Right lobe of liver (tissue), 6 donors: ENCODE data around the gene MOAP1. TPM values are rescaled to one million over a fixed set of nuclear protein-coding genes. Genes with fewer than 3 reads are reported as not detected.

Source experiments
- ATAC-seq, 4 donors: fragments of 200-7000 bp; cut with Tn5 transposase; one replicate each; pipeline ENCODE4 v1.9.1; 2020; ENCODE audit warnings: mild to moderate bottlenecking in 4 of 4, moderate library complexity in 4 of 4
- DNase-seq, 3 donors: peaks; one replicate each; pipeline ENCODE4 v3.0.0-alpha.2; 2020
- H3K27ac ChIP-seq, 3 donors: fragments of 200-600 bp; one replicate each; pipeline ENCODE4 v1.8.0; 2022
- H3K27me3 ChIP-seq, 2 donors: fragments of 200-600 bp; one replicate each; pipeline ENCODE4 v1.8.0; 2022
- H3K36me3 ChIP-seq, 4 donors: fragments of 200-600 bp; sonication (generic) in 1 of 4; one replicate each; pipeline versions ENCODE4 v1.5.1 to v1.8.0; 2017 to 2022; ENCODE audit warnings: control low read depth in 1 of 4
- H3K4me1 ChIP-seq, 4 donors: fragments of 200-600 bp; sonication (generic) in 1 of 4; one replicate each; pipeline versions ENCODE4 v1.5.1 to v1.8.0; 2017 to 2022; ENCODE audit warnings: control low read depth in 1 of 4
- H3K4me3 ChIP-seq, 3 donors: fragments of 200-600 bp; one replicate each; pipeline ENCODE4 v1.8.0; 2022
- H3K9me3 ChIP-seq, 4 donors: fragments of 200-600 bp; sonication (generic) in 1 of 4; one replicate each; pipeline versions ENCODE4 v1.5.1 to v1.8.0; 2017 to 2022; ENCODE audit warnings: control low read depth in 1 of 4
- POLR2A ChIP-seq: fragments of 450-650 bp; IDR thresholded peaks from one replicate; pipeline ENCODE4 v1.6.1; 2017; ENCODE audit warnings: antibody characterized with exemption, mild to moderate bottlenecking
- WGBS: methylation state at CpG from one replicate; pipeline ENCODE4 v1.1.6; 2018; ENCODE audit warnings: low coverage, low lambda C conversion rate; ENCODE audit not compliant: insufficient coverage; ENCODE audit errors: missing lambda C conversion rate; 5-methylcytosine and 5-hydroxymethylcytosine counted together
- intact Hi-C, 2 donors: fragments of 100-400 bp; cut with DNase I; formaldehyde crosslinking; loops; one replicate each; pipeline versions ENCODE4 v1.11.2 to v1.14.1; 2022
- total RNA-seq, 6 experiments: library from RNA; depleted of rRNA in 2 of 6; stranded (reverse); fragments of >200 nt in 2 of 6; fragmentation: NEBNext Ultra II Directional in 3 of 6; extraction: Animal tissue kit (Norgen Biotek cat#: 25700) in 3 of 6; gene quantifications; one replicate each; pipeline versions ENCODE4 v1.1.0 to v1.2.4, GENCODE V29; 2016 to 2023
- TF ChIP-seq, protein P1 (sequence below), 4 donors: fragments of 200-600 bp in 3 of 4; fragments of 450-650 bp in 1 of 4; IDR thresholded peaks; one replicate each; pipeline versions ENCODE4 v1.5.1 to v1.8.0; 2016 to 2022; ENCODE audit warnings: antibody characterized with exemption in 4 of 4, mild to moderate bottlenecking in 2 of 4
- donor health status: DM: no; HTN: yes; CAD: no.
- donor health status: DM: no; HTN: no; CAD: no.
- donor health status: DM: no; HTN: no; CAD: no.
- donor health status: DM: no; HTN: yes; CAD: no.
- donor health status: DM: no; HTN: yes; CAD: no.

Gene MOAP1
- total RNA-seq, 6 experiments from 2014 or later, result 9.4 to 13.5 (median 11.3) TPM

DNA sequence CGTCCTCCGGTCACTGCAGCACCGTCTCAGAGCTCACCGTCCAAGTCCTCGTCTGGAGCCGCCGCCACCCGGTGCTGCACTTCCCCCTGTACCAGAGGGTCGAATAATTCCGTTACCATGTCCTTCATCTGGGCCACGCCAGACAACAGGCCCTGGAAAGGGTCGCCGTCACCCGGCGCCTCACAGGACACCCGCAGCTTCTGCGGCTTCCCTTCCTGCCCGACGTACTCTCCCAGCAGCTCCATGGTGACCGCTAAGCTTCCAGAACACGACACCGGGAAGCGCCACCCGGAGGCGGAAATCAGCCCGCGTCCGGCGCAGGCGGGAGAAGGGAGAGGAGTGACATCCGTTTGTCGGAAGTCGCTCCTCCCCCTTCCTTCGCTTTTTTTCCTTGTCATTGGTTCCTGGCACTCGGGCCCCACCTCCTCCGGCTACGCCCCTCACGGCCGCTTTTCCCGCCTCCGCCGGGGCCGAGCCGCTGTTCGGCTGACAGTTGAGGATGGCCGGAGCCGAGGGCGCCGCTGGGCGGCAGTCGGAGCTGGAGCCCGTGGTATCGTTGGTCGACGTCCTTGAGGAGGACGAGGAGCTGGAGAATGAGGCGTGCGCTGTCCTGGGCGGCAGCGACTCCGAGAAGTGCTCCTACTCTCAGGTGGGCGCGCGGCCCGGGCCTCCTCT lies 22.2 kb upstream of the MOAP1 start, which contains the start of the genes GON7 and UBR7:
Gene GON7 (minus strand): TSS at position 273 of the 675 bp plus-strand sequence. CDS start 28 bp downstream, at position 245.
Gene UBR7 (plus strand): TSS at position 464 of the 675 bp plus-strand sequence. CDS start 36 bp downstream, at position 500.
- Histone ChIP-seq H3K4me3 (peak within 1 kb of the TSS; percentile 91 to 99 (median 95)), H3K36me3 (peaks cover 0 to 16% (median 2%) of the 10 kb centered on the region in 4 donors), H3K4me1 (peaks cover 0 to 18% (median 0%) of the 10 kb centered on the region in 4 donors), H3K27ac (peak within 1 kb of the TSS; percentile 30 to 77 (median 56)), H3K27me3 (no peaks in the 10 kb centered on the region), H3K9me3 (no peaks in the 10 kb centered on the region)
- intact Hi-C loops, result no loop called here
- ATAC-seq, result peak; percentile 98 to 99 (median 99)
- 0% methylated on average over 16 of the region's 65 CpGs for WGBS
- peak; percentile 85 for TF ChIP-seq POLR2A
- TF ChIP-seq, protein P1, sequence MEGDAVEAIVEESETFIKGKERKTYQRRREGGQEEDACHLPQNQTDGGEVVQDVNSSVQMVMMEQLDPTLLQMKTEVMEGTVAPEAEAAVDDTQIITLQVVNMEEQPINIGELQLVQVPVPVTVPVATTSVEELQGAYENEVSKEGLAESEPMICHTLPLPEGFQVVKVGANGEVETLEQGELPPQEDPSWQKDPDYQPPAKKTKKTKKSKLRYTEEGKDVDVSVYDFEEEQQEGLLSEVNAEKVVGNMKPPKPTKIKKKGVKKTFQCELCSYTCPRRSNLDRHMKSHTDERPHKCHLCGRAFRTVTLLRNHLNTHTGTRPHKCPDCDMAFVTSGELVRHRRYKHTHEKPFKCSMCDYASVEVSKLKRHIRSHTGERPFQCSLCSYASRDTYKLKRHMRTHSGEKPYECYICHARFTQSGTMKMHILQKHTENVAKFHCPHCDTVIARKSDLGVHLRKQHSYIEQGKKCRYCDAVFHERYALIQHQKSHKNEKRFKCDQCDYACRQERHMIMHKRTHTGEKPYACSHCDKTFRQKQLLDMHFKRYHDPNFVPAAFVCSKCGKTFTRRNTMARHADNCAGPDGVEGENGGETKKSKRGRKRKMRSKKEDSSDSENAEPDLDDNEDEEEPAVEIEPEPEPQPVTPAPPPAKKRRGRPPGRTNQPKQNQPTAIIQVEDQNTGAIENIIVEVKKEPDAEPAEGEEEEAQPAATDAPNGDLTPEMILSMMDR (IDR thresholded peaks at IDR 0.05), result peak; percentile 38 to 59 (median 47)
- DNase-seq, result peak; percentile 94 to 97 (median 96)

DNA sequence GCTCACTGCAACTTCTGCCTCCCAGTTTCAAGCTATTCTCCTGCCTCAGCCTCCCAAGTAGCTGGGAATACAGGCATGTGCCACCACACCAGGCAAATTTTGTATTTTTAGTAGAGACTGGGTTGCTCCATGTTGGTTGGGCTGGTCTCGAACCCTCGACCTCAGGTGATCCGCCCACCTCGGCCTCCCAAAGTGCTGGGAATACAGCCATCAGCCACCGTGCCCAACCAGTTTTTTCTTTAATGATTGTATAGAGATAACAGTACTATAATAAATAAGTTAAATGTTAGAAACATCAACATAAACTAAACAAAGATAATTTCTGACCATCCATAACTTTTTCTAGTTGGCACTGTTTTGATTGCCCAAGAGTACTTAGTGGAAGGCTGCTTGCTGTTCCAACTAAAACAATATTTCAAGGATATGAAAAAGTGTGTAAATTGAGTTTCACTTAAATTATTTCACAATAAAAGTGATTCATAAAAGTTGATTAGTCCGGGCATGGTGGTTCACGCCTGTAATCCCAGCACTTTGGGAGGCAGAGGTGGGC lies 16.5 kb upstream of the MOAP1 start:
- intact Hi-C loops, result no loop called here
- 88% methylated on average over 7 of the region's 7 CpGs for WGBS
- Histone ChIP-seq H3K9me3 (no peaks in the 10 kb centered on the region), H3K4me1 (peaks cover 0 to 5% (median 0%) of the 10 kb centered on the region in 4 donors), H3K27ac (no peak overlapping the region), H3K4me3 (no peak overlapping the region), H3K27me3 (no peaks in the 10 kb centered on the region), H3K36me3 (no peaks in the 10 kb centered on the region)
- DNase-seq (no peak), ATAC-seq (no peak)
- no peak for TF ChIP-seq POLR2A
- TF ChIP-seq, protein P1 (IDR thresholded peaks at IDR 0.05), result no peak

DNA sequence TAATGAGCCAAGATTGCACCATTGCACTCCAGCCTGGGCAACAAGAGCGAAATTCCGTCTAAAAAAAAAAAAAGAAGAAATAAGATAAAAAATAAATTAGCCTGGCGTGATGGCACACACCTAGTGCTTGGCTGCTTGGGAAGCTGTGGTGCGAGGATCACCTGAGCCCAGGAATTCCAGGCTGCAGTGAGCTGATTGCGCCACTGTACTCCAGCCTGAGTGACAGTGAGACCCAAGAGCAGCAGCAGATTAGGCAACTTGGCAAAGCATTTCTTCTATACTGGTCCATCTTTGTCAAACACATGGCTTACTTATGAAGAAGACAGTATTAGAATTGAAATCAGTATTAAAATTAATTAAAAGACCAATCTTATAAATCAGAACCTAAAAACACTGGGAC lies 15.9 kb upstream of the MOAP1 start:
- H3K9me3 ChIP-seq, result no peaks in the 10 kb centered on the region
- no peak overlapping the region for H3K27ac ChIP-seq
- peak; percentile 59 to 86 (median 75) for ATAC-seq
- H3K4me3 ChIP-seq, result no peak overlapping the region
- H3K27me3 ChIP-seq, result no peaks in the 10 kb centered on the region
- DNase-seq, result peak in 2 of 3 donors; percentile 42 to 74
- no peaks in the 10 kb centered on the region for H3K36me3 ChIP-seq
- intact Hi-C loops, result no loop called here
- 40% methylated on average over 5 of the region's 5 CpGs for WGBS
- TF ChIP-seq, protein P1 (IDR thresholded peaks at IDR 0.05), result no peak
- no peak for TF ChIP-seq POLR2A
- H3K4me1 ChIP-seq, result no peaks in the 10 kb centered on the region

DNA sequence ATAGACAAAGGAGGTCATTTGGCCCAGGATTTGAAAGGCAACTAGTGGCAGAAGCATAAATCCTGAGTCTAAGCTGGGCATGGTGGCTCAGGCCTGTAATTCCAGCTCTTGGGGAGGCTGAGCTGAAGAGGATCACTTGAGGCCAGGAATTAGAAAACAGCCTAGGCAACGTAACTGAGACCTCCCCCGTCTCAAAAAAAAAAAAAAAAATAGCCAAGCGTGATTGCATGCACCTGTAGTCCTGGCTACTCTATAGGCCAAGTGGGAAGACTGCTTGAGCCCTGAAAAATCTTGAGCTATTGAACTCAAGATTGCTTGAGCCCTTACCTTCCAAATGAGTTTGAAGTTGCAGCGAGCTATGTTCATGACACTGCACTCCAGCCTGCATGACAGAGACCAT lies 14.3 kb upstream of the MOAP1 start:
- no peaks in the 10 kb centered on the region for H3K27me3 ChIP-seq
- 70% methylated on average over 3 of the region's 4 CpGs for WGBS
- H3K36me3 ChIP-seq, result no peaks in the 10 kb centered on the region
- H3K4me3 ChIP-seq, result no peak overlapping the region
- ATAC-seq (no peak), DNase-seq (no peak)
- H3K4me1 ChIP-seq, result no peaks in the 10 kb centered on the region
- H3K27ac ChIP-seq, result no peak overlapping the region
- H3K9me3 ChIP-seq, result no peaks in the 10 kb centered on the region
- no peak for TF ChIP-seq POLR2A
- TF ChIP-seq, protein P1 (IDR thresholded peaks at IDR 0.05), result no peak
- intact Hi-C loops, result no loop called here
